ENCODE measurements around the gene COQ8A.

Gene COQ8A

DNA sequence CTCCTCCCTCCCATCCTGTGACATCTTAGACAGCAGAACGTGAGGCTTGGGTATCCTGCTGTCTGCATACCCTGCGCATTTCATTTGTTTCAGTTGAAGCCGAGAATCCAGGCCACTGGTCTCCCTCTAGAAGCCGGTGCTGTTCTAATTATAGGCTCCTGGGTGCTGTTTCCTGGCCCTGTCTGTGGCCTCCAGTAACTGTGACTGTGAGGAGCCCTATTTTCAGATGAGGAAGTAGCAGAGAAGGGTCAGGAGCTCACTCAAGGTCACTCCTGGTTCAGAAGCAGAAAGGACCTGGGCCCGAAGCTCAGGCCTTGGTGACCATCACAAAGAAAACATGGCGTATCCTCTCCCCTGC is 24.0 kb downstream of the COQ8A start:
- peaks cover 3% of the 10 kb centered on the region; the same call in 1 of the 2 replicates for H3K36me3 ChIP-seq (ENCODE audit: insufficient read depth, low read length)
- H3K9ac ChIP-seq (ENCODE audit: low read depth, low read length), result no peak overlapping the region
- WGBS, result 89% methylated on average over 6 of the region's 6 CpGs
- no peaks in the 10 kb centered on the region for H3K4me1 ChIP-seq (ENCODE audit: insufficient read depth, low read length)
- no peaks in the 10 kb centered on the region for H3K27me3 ChIP-seq (ENCODE audit: insufficient read depth, low read length)
- no peak overlapping the region for H3K27ac ChIP-seq (ENCODE audit: low read depth, low read length)
- no peaks in the 10 kb centered on the region for H3K9me3 ChIP-seq (ENCODE audit: insufficient read depth, low read depth, low read length)
- no peak overlapping the region for H3K4me3 ChIP-seq (ENCODE audit: low read length)

- WGBS, result 93% methylated on average over 29 of the region's 29 CpGs
- Histone ChIP-seq H3K9me3 (ENCODE audit: insufficient read depth, low read depth, low read length) (no peaks in the 10 kb centered on the region), H3K27ac (ENCODE audit: low read depth, low read length) (no peak overlapping the region), H3K36me3 (ENCODE audit: insufficient read depth, low read length) (peaks cover 3% of the 10 kb centered on the region; the same call in 1 of the 2 replicates), H3K9ac (ENCODE audit: low read depth, low read length) (no peak overlapping the region), H3K27me3 (ENCODE audit: insufficient read depth, low read length) (no peaks in the 10 kb centered on the region), H3K4me3 (ENCODE audit: low read length) (no peak overlapping the region), H3K4me1 (ENCODE audit: insufficient read depth, low read length) (no peaks in the 10 kb centered on the region)
Measured at GRCh38 chr1:226964611-226965486, 24.8 kb downstream of the COQ8A start.

- WGBS, result 95% methylated on average over 23 of the region's 23 CpGs
- H3K36me3 ChIP-seq (ENCODE audit: insufficient read depth, low read length), result peaks cover 8% of the 10 kb centered on the region
Measured at GRCh38 chr1:226965581-226966440, 25.7 kb downstream of the COQ8A start.

GRCh38 chr1:226966683-226967082 is 26.6 kb downstream of the COQ8A start:
- Histone ChIP-seq H3K36me3 (ENCODE audit: insufficient read depth, low read length) (peaks cover 11% of the 10 kb centered on the region), H3K27me3 (ENCODE audit: insufficient read depth, low read length) (no peaks in the 10 kb centered on the region), H3K9ac (ENCODE audit: low read depth, low read length) (no peak overlapping the region), H3K27ac (ENCODE audit: low read depth, low read length) (no peak overlapping the region), H3K4me3 (ENCODE audit: low read length) (no peak overlapping the region), H3K4me1 (ENCODE audit: insufficient read depth, low read length) (no peaks in the 10 kb centered on the region), H3K9me3 (ENCODE audit: insufficient read depth, low read depth, low read length) (peaks cover under 1% of the 10 kb centered on the region; the same call in 1 of the 2 replicates)
- WGBS, result 96% methylated on average over 4 of the region's 4 CpGs

More at GRCh38 chr1:226965581-226966440, 25.7 kb downstream of the COQ8A start:
- Histone ChIP-seq H3K9ac (ENCODE audit: low read depth, low read length) (no peak overlapping the region), H3K27ac (ENCODE audit: low read depth, low read length) (no peak overlapping the region), H3K4me3 (ENCODE audit: low read length) (no peak overlapping the region), H3K4me1 (ENCODE audit: insufficient read depth, low read length) (no peaks in the 10 kb centered on the region), H3K9me3 (ENCODE audit: insufficient read depth, low read depth, low read length) (no peaks in the 10 kb centered on the region), H3K27me3 (ENCODE audit: insufficient read depth, low read length) (no peaks in the 10 kb centered on the region)

DNA sequence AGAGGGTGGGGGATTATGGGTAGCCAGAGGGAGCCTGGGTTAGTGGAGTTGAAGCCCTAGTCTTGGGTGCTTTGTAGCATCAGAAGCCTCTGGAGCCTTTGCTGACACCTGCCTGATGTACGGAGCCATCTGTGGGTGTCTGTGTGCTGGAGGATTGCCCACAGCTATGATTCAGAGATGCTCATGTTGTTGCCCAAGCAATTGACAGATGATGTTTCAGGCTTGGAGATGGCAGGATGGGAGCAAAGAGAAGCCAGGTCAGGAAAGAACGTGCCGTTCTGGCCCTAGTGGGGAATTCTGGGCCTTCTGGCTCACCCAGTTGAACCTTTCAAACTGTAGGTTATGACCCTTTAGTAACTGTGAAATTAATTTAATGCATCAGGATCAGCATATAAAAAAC is 27.6 kb downstream of the COQ8A start:
- Histone ChIP-seq H3K36me3 (ENCODE audit: insufficient read depth, low read length) (peaks cover 14% of the 10 kb centered on the region), H3K9me3 (ENCODE audit: insufficient read depth, low read depth, low read length) (peaks cover 3% of the 10 kb centered on the region; the same call in 1 of the 2 replicates), H3K9ac (ENCODE audit: low read depth, low read length) (no peak overlapping the region), H3K27me3 (ENCODE audit: insufficient read depth, low read length) (no peaks in the 10 kb centered on the region), H3K27ac (ENCODE audit: low read depth, low read length) (no peak overlapping the region), H3K4me1 (ENCODE audit: insufficient read depth, low read length) (no peaks in the 10 kb centered on the region), H3K4me3 (ENCODE audit: low read length) (no peak overlapping the region)
- 92% methylated on average over 3 of the region's 3 CpGs for WGBS

- H3K27me3 ChIP-seq (ENCODE audit: insufficient read depth, low read length), result no peaks in the 10 kb centered on the region
- peaks cover 5% of the 10 kb centered on the region; the same call in 1 of the 2 replicates for H3K4me1 ChIP-seq (ENCODE audit: insufficient read depth, low read length)
- peaks cover 10% of the 10 kb centered on the region for H3K36me3 ChIP-seq (ENCODE audit: insufficient read depth, low read length)
- no peak overlapping the region for H3K27ac ChIP-seq (ENCODE audit: low read depth, low read length)
- H3K4me3 ChIP-seq (ENCODE audit: low read length), result no peak overlapping the region
- WGBS, result 96% methylated on average over 1 of the region's 1 CpG
- peaks cover 3% of the 10 kb centered on the region; the same call in 1 of the 2 replicates for H3K9me3 ChIP-seq (ENCODE audit: insufficient read depth, low read depth, low read length)
- H3K9ac ChIP-seq (ENCODE audit: low read depth, low read length), result no peak overlapping the region
Measured at GRCh38 chr1:226971765-226972164, 31.7 kb downstream of the COQ8A start.

GRCh38 chr1:226972931-226973330 is 32.8 kb downstream of the COQ8A start:
- Histone ChIP-seq H3K9me3 (ENCODE audit: insufficient read depth, low read depth, low read length) (peaks cover 3% of the 10 kb centered on the region; the same call in 1 of the 2 replicates), H3K9ac (ENCODE audit: low read depth, low read length) (no peak overlapping the region), H3K27me3 (ENCODE audit: insufficient read depth, low read length) (no peaks in the 10 kb centered on the region), H3K36me3 (ENCODE audit: insufficient read depth, low read length) (peaks cover 12% of the 10 kb centered on the region), H3K27ac (ENCODE audit: low read depth, low read length) (no peak overlapping the region), H3K4me1 (ENCODE audit: insufficient read depth, low read length) (peaks cover 5% of the 10 kb centered on the region; the same call in 1 of the 2 replicates), H3K4me3 (ENCODE audit: low read length) (no peak overlapping the region)
- WGBS, result 97% methylated on average over 6 of the region's 6 CpGs

DNA sequence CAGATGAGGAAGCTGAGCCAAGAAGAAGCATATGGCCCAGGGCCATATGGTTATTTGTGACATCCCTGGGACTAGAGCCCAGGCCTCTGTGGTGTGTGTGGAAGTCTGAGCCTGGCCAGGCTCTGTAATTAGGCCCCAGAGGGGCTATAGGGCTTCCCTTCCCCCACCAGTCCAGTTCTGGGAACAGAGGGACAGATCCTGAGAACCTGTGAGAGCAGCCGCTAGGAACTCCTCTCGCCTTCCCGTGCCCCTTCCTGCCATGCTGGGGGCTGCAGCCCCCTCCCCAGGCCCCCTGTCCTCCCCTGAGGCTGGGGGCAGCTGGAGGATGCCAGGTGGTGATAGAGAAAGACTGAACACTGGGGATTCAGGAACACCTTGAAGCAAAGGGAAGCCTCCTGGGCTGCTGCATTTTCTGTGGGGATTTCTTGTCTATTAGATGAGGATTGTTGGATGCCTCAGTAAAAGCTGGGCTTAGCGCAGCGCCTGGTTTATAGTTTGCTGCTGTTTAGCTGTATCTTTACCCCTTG is 33.3 kb downstream of the COQ8A start:
- Histone ChIP-seq H3K9me3 (ENCODE audit: insufficient read depth, low read depth, low read length) (peaks cover 3% of the 10 kb centered on the region; the same call in 1 of the 2 replicates), H3K36me3 (ENCODE audit: insufficient read depth, low read length) (peaks cover 12% of the 10 kb centered on the region), H3K9ac (ENCODE audit: low read depth, low read length) (no peak overlapping the region), H3K27me3 (ENCODE audit: insufficient read depth, low read length) (no peaks in the 10 kb centered on the region), H3K4me1 (ENCODE audit: insufficient read depth, low read length) (peaks cover 5% of the 10 kb centered on the region; the same call in 1 of the 2 replicates), H3K4me3 (ENCODE audit: low read length) (no peak overlapping the region), H3K27ac (ENCODE audit: low read depth, low read length) (0 out of 2 replicates have a peak overlapping the region, but pooled peaks have one; percentile 5)
- WGBS, result 86% methylated on average over 5 of the region's 5 CpGs

DNA sequence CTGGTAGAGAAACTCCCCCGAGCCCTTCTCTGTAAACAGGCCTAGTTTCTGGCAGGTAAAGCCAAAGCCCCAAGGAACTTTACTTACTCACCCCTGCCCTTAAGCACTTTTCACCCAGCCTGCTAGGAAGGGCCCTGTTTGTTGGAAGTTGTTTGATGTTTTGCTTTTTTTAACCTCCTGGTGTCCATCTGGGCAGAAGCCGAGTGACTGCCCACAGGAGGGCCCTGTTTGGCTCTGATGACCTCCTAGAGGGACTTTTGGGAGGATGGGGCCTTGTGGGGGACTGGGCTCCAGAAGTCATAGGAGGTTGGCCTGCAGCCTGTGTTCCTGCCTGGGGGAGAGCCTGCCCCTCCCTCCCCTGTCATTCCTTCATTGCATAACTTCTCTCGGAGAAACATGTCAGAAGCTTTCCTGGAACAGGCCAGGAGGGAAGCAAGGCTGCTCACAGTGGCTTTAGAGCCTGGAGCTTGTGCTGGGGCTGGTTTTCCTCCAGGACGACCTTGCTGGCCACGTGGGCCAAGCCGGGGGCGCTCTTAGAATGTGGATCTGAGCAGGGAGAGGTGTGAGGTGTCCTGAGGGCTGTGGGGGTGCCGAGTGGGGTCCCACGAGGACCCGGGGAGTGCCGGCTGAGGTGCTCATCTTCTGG is 33.9 kb downstream of the COQ8A start:
- Histone ChIP-seq H3K9me3 (ENCODE audit: insufficient read depth, low read depth, low read length) (peaks cover 3% of the 10 kb centered on the region; the same call in 1 of the 2 replicates), H3K27me3 (ENCODE audit: insufficient read depth, low read length) (no peaks in the 10 kb centered on the region), H3K36me3 (ENCODE audit: insufficient read depth, low read length) (peaks cover 12% of the 10 kb centered on the region), H3K4me3 (ENCODE audit: low read length) (no peak overlapping the region), H3K4me1 (ENCODE audit: insufficient read depth, low read length) (peaks cover 5% of the 10 kb centered on the region; the same call in 1 of the 2 replicates), H3K9ac (ENCODE audit: low read depth, low read length) (no peak overlapping the region), H3K27ac (ENCODE audit: low read depth, low read length) (no peak overlapping the region)
- 83% methylated on average over 11 of the region's 11 CpGs for WGBS

DNA sequence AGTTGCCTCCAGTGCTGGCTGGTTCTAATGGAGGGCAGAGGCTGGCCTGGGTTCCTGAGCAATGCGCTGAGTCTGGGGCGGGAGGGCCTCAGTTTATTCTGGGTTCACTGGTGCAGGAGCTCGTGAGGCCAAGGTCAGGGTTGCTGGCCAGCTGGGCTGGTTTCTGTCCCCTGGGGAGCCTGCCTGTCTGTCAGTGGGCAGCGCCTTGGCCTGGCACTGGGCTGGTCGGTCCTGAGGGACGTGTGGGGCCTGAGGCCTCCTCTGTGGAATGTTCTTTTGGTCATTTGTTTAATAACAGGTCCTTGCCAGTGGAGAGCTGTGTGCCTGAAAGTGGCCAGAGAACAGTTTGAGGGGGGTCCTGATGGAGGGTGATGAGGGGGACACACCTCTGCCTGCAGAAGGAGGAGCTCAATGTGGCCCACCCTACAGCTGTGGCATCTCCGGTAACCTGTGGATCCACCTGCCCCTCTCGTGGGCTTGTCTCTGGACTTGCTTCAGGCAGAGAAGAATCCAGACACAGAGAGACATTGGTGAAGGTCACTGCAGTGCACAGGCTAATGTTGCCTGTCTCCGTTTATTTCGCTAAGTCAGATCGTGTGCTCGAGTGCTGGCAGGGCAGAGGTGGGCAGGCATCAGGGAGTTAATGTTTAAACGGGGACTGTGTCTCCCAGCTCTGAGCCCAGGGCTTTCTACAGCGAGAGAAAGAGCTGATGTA is 34.6 kb downstream of the COQ8A start:
- no peak overlapping the region for H3K4me3 ChIP-seq (ENCODE audit: low read length)
- peaks cover 5% of the 10 kb centered on the region; the same call in 1 of the 2 replicates for H3K4me1 ChIP-seq (ENCODE audit: insufficient read depth, low read length)
- WGBS, result 91% methylated on average over 14 of the region's 14 CpGs
- H3K27me3 ChIP-seq (ENCODE audit: insufficient read depth, low read length), result no peaks in the 10 kb centered on the region
- peaks cover 3% of the 10 kb centered on the region; the same call in 1 of the 2 replicates for H3K9me3 ChIP-seq (ENCODE audit: insufficient read depth, low read depth, low read length)
- H3K36me3 ChIP-seq (ENCODE audit: insufficient read depth, low read length), result peaks cover 12% of the 10 kb centered on the region
- H3K9ac ChIP-seq (ENCODE audit: low read depth, low read length), result no peak overlapping the region
- no peak overlapping the region for H3K27ac ChIP-seq (ENCODE audit: low read depth, low read length)
